ENCODE data around the gene CFAP20. TPM values are rescaled to one million over a fixed set of nuclear protein-coding genes. Genes with fewer than 3 reads are reported as not detected.
"Not testable (repeated sequence)": the region's sequence is repeated elsewhere in the genome, so short reads cannot be mapped to it uniquely, and the experiment has no call there.

The CFAP20 gene
- total RNA-seq, 4 donors from 2014 or later, result 12.5 to 31.2 (median 23.5) TPM

GRCh38 chr16:58099956-58100300 is 29.3 kb downstream of the CFAP20 start:
- intact Hi-C loops (cut with DNase I), result no loop called here
- Histone ChIP-seq H3K4me3 (no peak overlapping the region), H3K27ac (replicated peaks in 1 of 4) (no peak overlapping the region), H3K4me1 (peaks cover 3 to 13% (median 10%) of the 10 kb centered on the region in 4 donors), H3K9me3 (no peaks in the 10 kb centered on the region), H3K36me3 (no peaks in the 10 kb centered on the region), H3K27me3 (peaks cover 0 to 24% (median 0%) of the 10 kb centered on the region in 4 donors)
- WGBS, result 62% methylated on average over 6 of the region's 6 CpGs
- TF ChIP-seq EP300 (IDR thresholded peaks at IDR 0.05) (no peak), POLR2A (IDR thresholded peaks at IDR 0.05; ENCODE audit: low read depth) (no peak), POLR2AphosphoS5 (IDR thresholded peaks at IDR 0.05) (no peak)
- no peak for DNase-seq (ENCODE audit: extremely low spot score)

GRCh38 chr16:58099097-58099955 is 29.9 kb downstream of the CFAP20 start:
- WGBS, result 90% methylated on average over 9 of the region's 12 CpGs
- H3K4me1 ChIP-seq, result peaks cover 3 to 13% (median 10%) of the 10 kb centered on the region in 4 donors
- H3K27me3 ChIP-seq, result peaks cover 0 to 27% (median 0%) of the 10 kb centered on the region in 4 donors
- no peak overlapping the region for H3K4me3 ChIP-seq
- H3K9me3 ChIP-seq, result no peaks in the 10 kb centered on the region
- intact Hi-C loops (cut with DNase I), result no loop called here
- H3K36me3 ChIP-seq, result no peaks in the 10 kb centered on the region
- TF ChIP-seq EP300 (IDR thresholded peaks at IDR 0.05), result no peak
- no peak for TF ChIP-seq CTCF (IDR thresholded peaks at IDR 0.05)
- no peak for TF ChIP-seq POLR2A (IDR thresholded peaks at IDR 0.05; ENCODE audit: low read depth)
- TF ChIP-seq POLR2AphosphoS5 (IDR thresholded peaks at IDR 0.05), result no peak
- H3K27ac ChIP-seq (replicated peaks in 1 of 4), result no peak overlapping the region
- DNase-seq (ENCODE audit: extremely low spot score), result no peak

GRCh38 chr16:58098207-58099096 is 30.7 kb downstream of the CFAP20 start:
- WGBS, result 79% methylated on average over 11 of the region's 12 CpGs
- no peak for DNase-seq (ENCODE audit: extremely low spot score)
- Histone ChIP-seq H3K36me3 (no peaks in the 10 kb centered on the region), H3K4me3 (no peak overlapping the region), H3K27me3 (peaks cover 0 to 27% (median 0%) of the 10 kb centered on the region in 4 donors), H3K4me1 (peaks cover 3 to 13% (median 10%) of the 10 kb centered on the region in 4 donors), H3K27ac (replicated peaks in 1 of 4) (no peak overlapping the region), H3K9me3 (no peaks in the 10 kb centered on the region)
- intact Hi-C loops (cut with DNase I), result no loop called here
- TF ChIP-seq POLR2AphosphoS5 (IDR thresholded peaks at IDR 0.05), result no peak
- no peak for TF ChIP-seq POLR2A (IDR thresholded peaks at IDR 0.05; ENCODE audit: low read depth)
- no peak for TF ChIP-seq EP300 (IDR thresholded peaks at IDR 0.05)
- TF ChIP-seq CTCF (IDR thresholded peaks at IDR 0.05), result no peak

- intact Hi-C loops (cut with DNase I), result no loop called here
- H3K9me3 ChIP-seq, result no peaks in the 10 kb centered on the region
- no peak for DNase-seq (ENCODE audit: extremely low spot score)
- no peak for TF ChIP-seq EP300 (IDR thresholded peaks at IDR 0.05)
- TF ChIP-seq CTCF (IDR thresholded peaks at IDR 0.05), result no peak
- no peak for TF ChIP-seq POLR2AphosphoS5 (IDR thresholded peaks at IDR 0.05)
- TF ChIP-seq POLR2A (IDR thresholded peaks at IDR 0.05; ENCODE audit: low read depth), result no peak
- 41% methylated on average over 2 of the region's 2 CpGs for WGBS
- no peak overlapping the region for H3K4me3 ChIP-seq
- peaks cover 3 to 13% (median 10%) of the 10 kb centered on the region in 4 donors for H3K4me1 ChIP-seq
- H3K27ac ChIP-seq (replicated peaks in 1 of 4), result no peak overlapping the region
- no peaks in the 10 kb centered on the region for H3K36me3 ChIP-seq
- peaks cover 0 to 27% (median 0%) of the 10 kb centered on the region in 4 donors for H3K27me3 ChIP-seq
These were observed 32.9 kb downstream of the CFAP20 start for GRCh38 chr16:58096249-58096648.

- intact Hi-C loops (cut with DNase I); DNase-seq (ENCODE audit: extremely low spot score); H3K27ac ChIP-seq (replicated peaks in 1 of 4); H3K4me3 ChIP-seq; H3K36me3 ChIP-seq; H3K9me3 ChIP-seq: not testable (repeated sequence)
- Histone ChIP-seq H3K4me1 (peaks cover 3 to 13% (median 10%) of the 10 kb centered on the region in 4 donors), H3K27me3 (peaks cover 0 to 27% (median 0%) of the 10 kb centered on the region in 4 donors)
- WGBS, result 76% methylated on average over 6 of the region's 6 CpGs
These were observed 33.6 kb downstream of the CFAP20 start for GRCh38 chr16:58095575-58095960.

Data from esophagus muscularis mucosa (tissue), 4 donors.